HEK293 (cell line): Measurements from ENCODE around the gene FASLG.

Experiments used
- SETDB1 ChIP-seq: IDR thresholded peaks from one replicate; pipeline ENCODE4 v1.6.1; 2017; ENCODE audit warnings: mild to moderate bottlenecking, low read length, moderate library complexity, mixed read lengths; ENCODE audit not compliant: insufficient read length
- YY1 ChIP-seq: fragments of 450-650 bp; formaldehyde crosslinking; IDR thresholded peaks from 2 replicates; pipeline ENCODE4 v1.5.1; 2018; ENCODE audit warnings: missing biosample characterization, missing genetic modification characterization

DNA sequence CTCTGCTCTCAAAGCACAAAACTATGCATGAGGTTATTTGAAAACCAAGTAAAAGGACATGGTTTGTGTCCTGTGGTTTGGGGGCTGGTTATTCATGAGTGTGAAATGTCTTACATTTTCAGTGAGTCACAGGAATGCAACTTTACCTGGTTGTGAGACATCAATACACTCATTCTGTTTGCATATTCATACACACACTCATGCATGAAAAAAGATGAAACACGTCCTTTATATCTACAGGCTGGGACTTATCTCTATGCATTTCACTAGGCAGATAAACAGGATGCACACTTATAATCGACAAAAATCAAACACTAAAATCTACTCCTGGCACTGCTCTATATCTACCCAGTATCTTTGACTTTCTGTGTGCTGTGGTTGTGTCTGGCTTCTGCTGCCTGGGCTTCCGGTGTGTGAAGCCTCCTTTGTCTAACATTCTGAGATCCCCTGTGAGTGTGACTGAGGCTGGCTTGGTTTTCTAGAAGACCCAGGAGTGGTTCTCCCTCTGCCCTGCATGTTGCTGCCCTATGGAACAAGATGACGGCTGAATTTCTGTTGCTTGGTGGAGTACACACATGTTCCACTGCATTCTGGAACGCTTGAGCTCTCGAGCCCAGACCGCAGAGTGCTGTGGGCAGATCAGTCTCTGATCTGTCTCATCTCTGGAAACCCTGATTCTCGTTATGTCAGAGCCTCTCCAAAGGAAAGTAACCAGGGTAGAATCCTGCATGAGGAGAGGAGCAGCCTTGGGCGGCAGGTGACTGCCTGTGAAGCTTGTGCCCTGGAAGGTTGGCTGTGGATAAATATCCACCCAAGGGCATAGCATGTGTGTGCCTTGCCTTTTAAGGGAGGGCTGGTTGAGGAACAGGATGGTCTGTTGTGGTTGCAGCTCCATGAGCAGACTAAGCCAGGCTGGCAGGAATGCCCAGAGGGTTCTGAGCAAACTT is 19.7 kb upstream of the FASLG start:
- TF ChIP-seq YY1 (tag by site-specific recombination) = no peak
- TF ChIP-seq SETDB1 = no peak
